Measurements from ENCODE around the gene THSD4.

DNA sequence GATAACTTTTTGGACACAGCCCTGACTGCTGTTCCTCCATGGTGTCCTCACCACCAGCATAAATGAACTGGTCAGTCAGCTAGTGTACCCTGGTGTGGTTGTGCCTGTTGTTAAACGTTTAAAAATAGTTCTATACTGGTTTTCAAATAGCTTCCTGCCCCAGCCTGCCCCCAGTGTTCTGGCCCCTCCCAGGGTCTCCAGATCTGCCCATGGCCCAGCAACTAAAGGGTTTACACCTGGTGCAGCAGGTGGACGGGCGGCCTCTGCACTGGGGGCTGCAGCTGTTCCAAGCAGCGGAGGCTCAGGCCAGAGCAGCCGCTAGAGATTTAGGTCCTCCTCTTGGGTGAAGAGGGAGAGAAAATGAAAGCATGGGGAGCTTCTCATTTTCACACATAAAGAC is 689.0 kb downstream of the THSD4 start:
- TF ChIP-seq, protein P1, sequence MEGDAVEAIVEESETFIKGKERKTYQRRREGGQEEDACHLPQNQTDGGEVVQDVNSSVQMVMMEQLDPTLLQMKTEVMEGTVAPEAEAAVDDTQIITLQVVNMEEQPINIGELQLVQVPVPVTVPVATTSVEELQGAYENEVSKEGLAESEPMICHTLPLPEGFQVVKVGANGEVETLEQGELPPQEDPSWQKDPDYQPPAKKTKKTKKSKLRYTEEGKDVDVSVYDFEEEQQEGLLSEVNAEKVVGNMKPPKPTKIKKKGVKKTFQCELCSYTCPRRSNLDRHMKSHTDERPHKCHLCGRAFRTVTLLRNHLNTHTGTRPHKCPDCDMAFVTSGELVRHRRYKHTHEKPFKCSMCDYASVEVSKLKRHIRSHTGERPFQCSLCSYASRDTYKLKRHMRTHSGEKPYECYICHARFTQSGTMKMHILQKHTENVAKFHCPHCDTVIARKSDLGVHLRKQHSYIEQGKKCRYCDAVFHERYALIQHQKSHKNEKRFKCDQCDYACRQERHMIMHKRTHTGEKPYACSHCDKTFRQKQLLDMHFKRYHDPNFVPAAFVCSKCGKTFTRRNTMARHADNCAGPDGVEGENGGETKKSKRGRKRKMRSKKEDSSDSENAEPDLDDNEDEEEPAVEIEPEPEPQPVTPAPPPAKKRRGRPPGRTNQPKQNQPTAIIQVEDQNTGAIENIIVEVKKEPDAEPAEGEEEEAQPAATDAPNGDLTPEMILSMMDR (IDR thresholded peaks at IDR 0.05), result no peak
- TF ChIP-seq POLR2A (IDR thresholded peaks at IDR 0.05), result no peak
